NCI-H510A treated with DMSO at 0.1 percent for 48 hours (cell line): ENCODE results near the gene GKN1.
A peak's percentile ranks its signal among the peaks of the same experiment; 100 is the strongest.

Experiments
- DNase-seq: peaks from one replicate; lab custom pipeline; 2025; lab: John Stamatoyannopoulos, UW

The GKN1 gene

DNA sequence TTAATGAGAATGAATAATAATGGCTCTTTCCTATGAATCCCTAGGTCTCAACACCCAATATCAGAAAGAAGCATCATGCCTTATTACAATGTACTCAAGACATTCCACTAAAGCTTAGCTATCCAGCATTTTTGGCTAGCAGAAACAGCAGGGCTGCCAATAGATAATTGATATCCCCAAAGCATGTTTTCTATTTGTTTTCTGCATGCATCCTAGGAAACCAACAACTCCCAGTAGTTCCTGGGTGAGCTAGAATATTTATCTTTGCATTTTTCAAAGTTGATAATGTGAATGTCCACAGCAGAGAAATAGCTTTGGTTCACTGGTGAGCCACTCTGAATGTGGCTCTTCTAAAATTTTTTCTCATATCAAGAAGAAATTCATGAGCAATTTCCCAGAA is 32.7 kb downstream of the GKN1 start:
- DNase-seq, result no peak

DNA sequence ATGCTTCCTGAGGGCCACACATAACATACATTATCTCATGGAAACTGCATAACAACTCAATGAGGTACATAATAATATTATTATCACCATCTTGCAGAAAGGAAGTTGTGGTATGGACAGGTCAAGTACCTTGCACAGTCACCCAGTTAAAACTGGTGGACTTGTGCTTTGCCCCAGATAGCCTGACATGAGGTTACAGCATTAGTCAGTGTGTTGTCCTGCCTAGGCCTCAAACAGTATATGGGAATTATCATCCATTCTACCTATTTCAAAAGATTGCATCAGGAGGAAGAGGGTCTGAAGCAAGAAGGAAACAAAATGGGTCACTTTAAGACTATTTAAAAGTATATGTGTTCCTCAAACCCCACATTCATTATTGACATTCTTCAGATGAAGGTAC is 33.2 kb downstream of the GKN1 start:
- no peak for DNase-seq

DNA sequence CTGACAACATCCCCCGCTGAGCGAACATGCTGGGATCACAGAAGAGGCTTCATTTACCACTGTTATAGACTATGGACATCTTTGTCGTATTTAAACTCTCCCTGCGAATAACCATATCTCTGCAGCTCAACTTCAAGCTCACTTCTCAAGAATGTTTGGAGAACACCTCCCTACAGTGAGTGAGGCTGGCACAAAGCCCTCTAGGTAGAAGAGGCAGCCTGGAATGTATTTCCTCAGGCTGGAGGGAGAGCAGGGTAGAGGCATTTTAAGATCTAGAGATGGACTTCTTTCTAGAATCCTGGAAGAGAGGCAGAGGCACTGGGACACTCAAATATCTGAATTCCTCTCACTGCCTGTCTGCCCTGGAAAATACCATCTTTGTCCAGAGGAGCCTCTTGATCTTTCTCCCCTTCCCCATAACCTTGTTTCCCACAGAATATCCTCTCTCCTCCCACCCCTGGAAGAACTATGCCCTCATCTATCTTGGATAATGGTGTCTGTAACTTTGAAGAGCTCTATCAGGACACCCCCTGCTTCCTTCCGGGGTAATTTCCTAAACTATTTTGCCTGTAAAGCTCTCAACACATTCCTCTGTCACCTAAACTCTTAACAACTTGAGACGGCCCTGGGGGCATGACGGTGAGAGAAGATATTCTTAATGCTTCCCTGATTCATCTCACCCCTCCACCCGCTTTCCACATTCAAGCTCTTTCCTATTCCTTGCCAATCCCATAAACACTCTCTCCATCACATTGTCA is 36.2 kb downstream of the GKN1 start:
- no peak for DNase-seq

DNA sequence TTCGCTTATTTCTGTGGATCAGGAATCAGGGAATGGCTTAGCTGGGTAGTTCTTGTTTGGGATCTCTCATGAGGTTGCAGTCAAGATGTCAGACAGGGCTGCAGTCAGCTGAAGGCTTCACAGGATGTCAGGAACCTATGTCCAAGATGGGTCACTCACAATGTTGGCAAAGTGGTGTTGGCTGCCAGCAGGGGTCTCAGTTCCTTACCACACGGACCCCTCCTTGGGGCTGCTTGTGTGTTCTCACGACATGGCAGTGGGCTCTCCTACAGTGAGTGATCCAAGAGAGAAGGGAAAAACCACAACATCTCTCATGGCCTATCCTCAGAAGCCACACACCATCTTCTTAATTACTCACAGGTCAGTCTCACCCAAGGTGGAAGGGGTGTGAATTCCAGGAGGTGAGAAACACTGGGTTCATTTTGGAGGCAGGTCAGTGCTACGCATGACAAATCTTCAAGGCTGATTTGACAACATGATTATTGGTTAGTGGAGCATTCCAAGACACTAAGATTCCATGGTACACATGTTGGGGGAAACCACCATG is 37.2 kb downstream of the GKN1 start:
- DNase-seq, result no peak

DNA sequence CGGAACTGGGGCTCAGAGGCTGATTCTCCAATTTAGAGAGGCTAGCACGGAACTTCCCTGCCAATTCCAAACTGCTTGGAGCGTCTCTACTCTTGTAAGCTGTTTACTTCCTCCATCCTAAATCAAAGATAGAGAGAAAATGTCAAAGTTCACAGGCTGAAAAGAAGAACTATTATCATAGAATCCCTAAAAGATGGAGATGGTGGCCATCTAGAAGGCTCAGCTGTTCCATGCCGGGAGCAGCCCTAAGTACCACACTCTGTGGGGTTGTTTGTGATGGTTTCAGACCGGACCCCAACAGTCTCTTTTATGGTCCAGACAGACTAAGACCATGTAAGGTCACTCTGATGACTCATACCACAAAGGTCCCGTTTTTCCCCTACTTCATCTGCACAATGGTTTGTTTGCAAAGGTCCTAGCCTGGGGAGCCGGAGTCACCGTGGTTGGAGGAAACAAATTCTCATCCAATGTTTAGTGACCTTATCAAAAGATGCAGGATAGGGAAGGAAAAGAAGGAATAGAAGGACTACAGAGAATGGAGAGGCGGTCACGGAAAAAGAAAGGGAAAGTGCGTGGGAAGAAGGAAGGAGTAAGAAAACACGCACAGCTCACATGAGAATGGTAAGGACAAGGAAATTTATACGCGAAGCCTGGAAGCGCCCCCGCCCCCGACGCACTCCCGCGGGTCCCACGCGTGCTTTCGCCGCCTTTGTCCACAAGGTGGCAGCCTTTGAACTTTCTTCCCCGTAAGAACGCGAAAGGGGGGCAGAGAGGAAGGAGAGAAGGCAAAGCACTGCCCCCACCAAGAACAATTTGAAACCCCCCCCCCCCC is 38.1 kb downstream of the GKN1 start:
- peak; percentile 62 for DNase-seq

DNA sequence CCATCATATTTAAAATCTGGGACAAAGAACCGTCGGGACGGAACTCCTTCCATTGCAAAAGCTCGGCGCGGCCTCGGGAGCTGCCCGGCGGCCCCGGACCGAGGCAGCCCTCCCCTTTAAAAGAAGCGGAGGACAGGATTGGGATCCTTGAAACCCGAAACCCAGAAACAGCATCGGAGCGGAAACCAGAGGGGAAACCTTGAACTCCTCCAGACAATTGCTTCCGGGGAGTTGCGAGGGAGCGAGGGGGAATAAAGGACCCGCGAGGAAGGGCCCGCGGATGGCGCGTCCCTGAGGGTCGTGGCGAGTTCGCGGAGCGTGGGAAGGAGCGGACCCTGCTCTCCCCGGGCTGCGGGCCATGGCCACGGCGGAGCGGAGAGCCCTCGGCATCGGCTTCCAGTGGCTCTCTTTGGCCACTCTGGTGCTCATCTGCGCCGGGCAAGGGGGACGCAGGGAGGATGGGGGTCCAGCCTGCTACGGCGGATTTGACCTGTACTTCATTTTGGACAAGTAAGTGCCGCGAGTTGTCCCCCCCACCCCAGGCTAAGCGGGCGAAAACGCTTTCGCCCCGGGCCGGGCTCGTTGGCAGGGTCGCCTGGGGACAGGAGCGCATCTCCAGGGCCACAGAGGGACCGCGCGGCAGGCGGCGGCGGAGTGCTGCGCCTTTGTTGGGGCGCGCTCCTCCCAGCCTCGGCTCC is 38.9 kb downstream of the GKN1 start, which contains the start of gene ANTXR1:
ANTXR1 (plus strand) TSS at position 38 of the 698 bp plus-strand sequence; CDS start at position 359, 321 bp downstream.
- peak; percentile 77 for DNase-seq

DNA sequence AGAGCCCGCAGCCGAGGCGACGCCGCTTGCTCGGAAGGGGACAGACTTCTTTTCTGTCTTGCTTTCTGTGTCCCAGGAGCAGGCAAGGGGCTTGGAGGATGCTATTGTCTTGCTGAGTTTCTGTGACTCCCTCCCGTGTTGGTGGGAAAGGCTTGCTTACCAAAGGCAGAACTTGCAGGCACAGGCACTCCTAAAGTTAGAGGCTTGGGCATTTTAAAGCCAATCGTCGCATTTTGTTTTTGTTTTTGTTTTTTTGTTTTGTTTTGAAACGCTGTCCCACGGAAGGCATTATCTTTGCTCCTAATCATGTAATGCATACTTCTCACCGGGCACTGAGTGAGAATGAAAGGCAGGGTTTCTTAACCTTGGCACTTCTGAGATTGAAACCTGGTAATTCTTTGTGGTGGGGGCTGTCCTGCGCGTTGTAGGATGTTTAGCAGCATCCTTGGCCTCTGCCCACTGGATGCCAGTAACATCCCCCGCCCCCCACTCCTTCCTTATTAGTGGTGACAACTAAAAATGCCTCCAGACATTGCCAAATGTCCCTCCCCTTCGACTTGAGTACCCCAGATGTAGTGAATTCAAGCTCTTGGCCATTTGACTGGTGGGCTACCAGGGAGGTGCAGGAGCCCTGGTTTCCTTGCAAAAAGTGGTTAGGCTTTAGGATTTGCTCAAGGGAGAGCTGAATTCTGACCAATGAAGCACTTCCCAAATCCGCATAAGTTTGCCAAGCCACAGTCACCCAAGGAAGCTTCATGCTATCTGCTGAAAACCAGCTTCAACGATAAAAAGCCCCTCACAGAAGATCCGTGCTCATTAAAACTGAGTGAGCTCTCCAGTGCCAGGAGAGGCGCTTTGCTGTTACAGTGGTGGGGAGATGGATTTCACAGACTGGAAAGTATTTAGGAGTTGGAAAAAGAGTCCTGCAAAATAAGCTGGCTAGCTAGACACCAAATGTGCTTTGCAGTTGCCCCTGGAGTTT is 39.7 kb downstream of the GKN1 start:
- no peak for DNase-seq

DNA sequence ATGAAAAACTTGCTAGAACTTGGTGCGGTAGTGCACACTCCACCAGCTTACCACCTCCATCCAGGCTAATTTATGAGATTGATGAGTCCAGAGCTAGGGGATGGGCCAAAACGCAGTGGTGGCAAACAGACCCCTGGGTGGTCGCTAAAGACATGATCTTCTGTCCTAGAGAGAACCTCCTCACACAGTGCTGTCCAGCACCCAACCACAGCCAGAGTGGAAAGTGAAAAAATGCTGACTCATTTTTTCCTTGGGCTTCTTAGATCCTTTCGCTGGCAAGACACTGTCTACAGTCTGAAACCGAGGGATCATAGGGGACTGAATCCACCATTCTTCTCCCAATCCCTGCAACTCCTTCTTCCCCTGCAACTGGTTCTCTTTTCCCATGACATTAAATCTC is 42.6 kb downstream of the GKN1 start:
- DNase-seq, result no peak

DNA sequence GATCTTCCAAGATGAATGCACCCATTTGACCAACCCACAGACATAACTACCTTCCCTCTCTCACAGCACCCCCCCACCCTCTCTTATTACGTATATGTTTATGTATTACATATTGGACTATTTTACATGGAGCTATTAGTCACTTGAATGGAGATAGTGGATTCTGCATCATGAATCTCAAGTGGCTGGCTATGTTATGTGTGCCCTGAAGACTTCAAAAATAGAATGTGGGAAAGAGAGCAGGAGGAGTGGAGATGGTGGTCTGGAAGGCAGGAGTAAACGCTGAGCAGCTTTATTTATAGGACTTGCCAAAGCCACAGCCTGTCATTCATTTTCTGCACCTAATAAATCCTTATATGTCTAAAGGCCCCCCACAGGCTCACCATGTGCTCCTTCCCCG is 43.4 kb downstream of the GKN1 start:
- no peak for DNase-seq

DNA sequence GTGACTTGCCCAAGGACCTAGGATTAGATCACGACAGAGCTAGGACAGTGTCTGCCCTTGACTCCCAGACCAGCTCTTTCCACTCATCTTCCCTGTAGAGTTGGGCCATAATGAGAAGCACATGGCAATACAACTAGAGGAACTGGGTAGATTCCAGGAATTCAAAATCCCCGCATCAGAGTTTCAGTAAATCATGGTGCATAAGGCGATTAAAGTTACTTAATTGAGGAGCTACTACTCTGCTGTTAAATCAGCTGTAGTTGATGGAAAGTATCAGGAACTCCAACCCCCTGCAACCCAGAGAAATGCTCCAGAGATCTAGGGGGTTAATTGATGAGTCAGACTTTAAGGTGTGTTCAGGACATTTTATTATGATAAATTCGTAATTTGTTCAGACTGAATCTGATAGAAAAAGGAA is 44.3 kb downstream of the GKN1 start:
- no peak for DNase-seq

DNA sequence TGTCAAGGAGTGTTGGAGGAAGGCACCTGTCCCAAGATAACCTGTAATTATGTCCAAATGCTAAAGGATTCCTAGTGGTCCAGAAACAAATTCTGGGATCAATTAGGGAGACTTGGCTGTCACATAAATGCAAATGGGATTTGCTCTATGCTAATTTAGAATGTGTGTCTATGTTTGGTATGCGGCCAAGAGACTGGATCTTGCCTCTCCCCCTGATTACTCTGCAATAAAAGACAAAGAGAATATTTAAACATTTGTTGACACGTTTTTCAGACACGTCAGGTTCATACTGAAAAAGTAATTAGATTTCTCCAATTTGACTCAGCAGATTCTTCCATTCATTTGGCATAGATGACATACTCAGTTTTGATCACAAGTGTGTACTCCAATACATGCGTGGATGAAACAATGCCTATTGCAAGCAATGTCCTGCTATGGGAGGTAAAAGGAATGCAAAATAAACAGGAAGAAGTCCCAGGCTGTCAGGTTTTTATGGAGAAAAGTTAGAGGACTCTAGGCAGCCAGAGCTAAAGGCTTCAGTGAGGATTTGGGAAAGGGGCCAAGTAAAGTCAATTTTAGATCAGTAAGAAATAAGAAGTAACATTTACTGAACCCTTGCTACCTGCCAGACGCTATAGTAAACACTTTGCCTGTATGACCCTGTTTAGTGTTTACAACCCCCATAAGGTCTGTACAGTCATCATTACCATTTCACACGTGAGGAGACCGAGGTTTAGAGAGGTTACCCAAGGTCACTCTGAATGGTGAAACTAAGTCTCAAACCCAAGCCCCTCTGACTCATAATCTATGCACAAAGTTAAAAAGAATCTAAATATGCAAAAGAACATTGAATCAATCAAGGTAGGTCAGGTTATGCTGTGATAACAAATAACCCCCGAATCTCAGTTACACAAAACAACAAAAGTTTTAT is 46.3 kb downstream of the GKN1 start:
- DNase-seq, result no peak

DNA sequence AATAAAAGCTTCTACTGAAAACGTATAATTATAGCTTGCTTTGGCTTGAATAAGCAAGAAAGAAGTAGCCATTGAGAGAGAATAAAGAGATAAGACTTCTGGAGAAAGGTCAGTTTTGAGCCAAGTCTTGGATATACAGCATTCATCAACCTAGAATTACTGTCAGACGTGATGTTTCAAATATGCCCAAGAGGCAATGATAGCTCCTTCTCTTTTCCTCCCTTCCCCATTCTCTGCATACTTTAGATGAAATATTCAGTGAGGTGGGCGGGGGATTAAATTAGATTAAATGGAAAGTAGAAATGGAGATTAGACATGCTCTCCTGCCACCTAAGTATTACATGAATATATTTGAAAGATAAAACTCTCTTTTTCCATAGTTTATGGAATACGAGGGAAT is 47.3 kb downstream of the GKN1 start:
- DNase-seq, result no peak

DNA sequence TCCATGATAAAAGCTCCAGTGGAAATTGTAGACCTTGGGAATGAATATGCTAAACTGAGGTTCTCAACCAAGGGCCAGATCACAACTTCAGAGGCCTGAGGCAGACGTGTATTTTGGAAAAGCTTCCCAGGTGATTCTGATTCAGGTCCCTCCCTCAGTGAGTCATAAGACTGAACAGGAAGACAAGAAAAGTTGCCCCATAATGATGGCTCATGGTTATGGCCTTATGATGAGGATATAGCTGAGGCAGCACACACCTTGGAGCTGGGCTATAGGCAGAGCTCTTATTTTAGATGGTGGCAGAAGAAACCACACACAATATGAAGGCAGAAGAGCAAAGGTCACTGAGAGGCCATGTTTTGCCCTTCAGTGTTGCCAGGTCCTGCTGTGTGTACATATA is 48.1 kb downstream of the GKN1 start:
- DNase-seq, result no peak

DNA sequence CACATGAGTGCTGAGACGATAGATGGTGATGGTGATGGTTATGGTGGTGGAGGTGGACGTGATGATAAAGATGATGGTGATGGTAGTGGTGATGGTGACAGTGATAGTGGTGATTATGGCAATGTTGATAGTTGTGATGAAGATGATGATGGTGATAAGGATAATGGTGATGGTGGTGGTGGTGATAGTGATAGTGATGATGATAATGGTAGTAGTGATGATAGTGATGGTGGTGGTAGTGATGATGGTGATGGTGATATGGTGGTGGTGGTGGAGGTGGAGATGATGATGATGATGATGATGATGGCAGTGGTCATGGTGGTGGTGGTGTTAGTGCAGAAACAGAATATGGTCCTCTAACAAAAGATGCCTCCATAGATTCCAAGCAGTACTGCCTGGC is 48.8 kb downstream of the GKN1 start:
- DNase-seq, result no peak

DNA sequence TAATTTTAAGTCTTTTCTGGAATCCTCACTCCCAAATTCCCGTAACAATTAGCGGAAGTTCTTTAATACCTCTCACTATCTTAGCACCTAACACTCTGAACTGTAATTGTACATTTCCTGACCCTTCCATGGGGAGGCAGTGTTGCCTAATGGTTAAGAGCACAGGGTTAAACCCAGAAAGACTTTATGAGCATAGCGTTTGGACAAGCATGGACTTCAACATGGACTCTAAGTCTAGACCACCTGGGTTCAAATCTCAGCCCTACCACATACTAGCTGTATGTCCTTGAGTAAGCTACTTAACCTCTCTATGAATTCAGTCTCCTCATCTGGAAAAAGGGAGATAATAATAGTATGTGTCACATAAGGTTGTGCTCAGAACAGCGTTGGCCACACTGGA is 51.6 kb downstream of the GKN1 start:
- DNase-seq, result peak; percentile 25

DNA sequence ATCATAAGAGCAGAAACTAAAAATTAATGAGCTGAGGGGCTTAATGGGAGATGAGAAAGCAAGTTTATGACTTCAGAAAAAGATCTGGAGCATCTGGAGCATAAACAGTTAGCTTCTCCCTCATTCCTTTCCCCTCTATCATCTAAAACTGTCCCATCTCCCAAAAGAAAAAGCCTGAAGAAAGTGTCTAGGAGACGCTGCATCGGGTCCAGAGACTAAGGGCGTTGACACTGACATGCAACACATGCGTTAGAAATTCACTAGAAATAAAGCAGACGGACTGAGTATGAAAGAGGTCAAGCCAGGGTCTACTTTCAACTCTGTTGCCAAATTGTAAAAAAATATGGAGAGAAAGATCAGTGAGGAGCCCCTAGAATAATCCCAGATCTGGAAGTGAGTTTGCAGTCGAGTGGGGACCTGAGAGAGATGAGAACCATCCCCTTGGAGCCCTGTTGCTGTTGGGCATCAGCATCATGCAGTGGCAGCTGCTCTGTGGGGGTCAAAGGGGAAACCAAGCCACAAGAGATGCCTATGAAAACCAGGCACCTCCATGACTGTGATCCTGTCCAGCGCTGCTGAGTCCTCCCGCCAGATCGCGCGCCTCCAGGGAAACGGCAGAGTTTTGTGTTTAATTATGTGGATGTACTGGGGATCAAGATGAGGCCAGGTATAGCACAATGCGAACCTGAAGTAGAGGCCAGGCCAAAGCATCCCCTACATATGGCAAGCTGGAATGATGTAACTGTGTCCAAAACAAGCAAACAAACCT is 52.4 kb downstream of the GKN1 start:
- DNase-seq, result no peak
